Activated CD4-positive, alpha-beta T cell treated with anti-CD3 and anti-CD28 coated beads, Interleukin-2, amount 50 U/mL, for 16 hours (primary cell): ENCODE measurements around the gene DYNLRB1.
A peak's percentile ranks its signal among the peaks of the same experiment; 100 is the strongest.

Experiments used
- DNase-seq: peaks from one replicate; pipeline ENCODE4 v3.0.0-alpha.2; 2020

DYNLRB1 gene

DNA sequence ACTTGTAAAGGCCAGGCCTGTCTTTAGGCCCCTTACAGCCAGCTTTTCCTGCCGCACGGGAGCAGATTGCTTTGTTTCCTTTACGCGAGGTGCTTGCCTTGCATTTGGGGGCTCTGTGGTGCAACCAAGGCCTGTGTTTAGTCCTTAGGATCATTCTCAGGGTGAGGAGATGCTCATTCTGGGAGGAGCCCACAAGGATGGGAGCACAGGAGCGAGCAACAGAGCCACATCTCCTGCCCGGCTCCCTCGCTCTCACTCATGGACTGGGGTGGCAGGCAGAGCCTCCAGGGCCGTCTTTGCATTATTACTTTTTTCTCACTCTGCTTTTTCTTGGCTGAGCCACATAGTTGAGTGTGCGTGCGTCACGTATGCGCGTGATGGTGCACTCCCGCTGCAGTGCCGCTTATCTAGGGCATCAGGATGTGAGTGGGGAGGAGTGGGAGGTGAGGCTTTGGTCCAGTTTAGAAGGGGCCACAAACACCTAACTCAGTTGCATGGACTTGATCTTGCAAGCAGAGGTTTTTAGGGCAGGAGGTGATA, 19.1 kb downstream of the DYNLRB1 start:
- no peak for DNase-seq

GRCh38 chr20:34535857-34536256, 19.6 kb downstream of the DYNLRB1 start:
- DNase-seq, result no peak

- DNase-seq, result peak; percentile 37
These were observed 20.7 kb downstream of the DYNLRB1 start for GRCh38 chr20:34536798-34537394.

GRCh38 chr20:34537651-34538050, 21.4 kb downstream of the DYNLRB1 start:
- DNase-seq, result no peak

GRCh38 chr20:34538671-34539123, 22.5 kb downstream of the DYNLRB1 start:
- peak; percentile 60 for DNase-seq

GRCh38 chr20:34539756-34540155, 23.5 kb downstream of the DYNLRB1 start:
- no peak for DNase-seq

DNA sequence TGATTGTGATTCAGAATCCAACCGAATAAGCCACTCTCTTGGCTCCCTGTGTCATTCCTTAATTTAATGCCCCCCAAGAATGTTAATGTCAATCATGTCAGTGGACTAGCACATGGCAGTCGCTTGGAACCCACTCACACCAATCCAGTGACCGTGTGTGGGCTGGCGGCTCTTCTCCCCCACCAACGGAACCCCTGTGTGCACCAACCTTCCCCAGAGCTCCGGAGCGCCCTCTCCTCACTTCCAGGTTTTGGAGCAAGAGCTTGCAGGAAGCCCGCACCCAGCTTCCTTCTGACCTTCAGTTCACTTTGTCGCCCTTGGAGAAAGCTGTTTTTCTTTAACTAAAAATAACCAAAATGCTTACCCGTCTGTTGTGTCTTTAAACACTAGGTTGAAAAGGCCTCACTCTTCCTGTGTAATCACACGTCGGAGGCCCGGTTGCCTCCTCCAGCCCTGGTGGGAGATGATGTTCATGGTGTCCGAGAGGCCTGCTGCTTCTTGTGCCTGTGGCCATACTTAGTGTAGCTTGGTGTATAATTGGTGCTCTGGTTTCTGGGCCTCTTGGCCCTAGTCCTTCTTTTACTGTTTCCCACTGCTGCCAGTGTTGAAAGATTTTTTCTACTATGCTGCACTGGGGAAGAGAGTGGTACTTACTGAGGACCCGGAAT, 24.5 kb downstream of the DYNLRB1 start:
- DNase-seq, result no peak

DNA sequence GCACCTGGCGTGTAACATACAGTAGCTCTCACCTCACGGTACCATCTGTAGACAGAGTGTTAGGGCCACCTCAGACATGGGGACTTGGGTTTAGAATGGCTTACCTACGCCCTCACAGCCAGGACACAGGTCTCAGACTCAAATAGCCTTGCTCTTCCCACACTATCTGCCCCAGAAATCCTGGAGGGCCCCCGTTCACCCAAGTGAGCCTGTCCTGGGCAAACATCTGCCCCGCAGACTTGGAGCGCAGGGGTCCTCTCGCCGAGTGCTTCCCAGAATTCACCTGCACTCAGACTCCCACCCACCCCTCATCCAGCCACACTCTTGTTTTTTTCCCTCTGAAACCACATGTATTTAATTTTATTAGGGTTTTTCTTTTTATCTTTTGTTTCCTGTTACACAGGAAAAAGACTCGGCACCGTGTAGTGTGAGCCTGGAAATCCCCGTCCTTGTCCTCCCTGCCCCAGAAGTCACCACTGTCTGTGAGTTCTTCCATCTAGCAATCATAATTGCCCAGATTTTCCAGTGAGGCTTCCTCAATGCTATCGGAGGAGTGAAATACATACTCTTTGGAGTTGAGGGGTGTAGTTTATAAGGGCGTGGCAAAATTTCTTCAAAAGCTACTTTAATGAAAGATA, 25.2 kb downstream of the DYNLRB1 start:
- no peak for DNase-seq

DNA sequence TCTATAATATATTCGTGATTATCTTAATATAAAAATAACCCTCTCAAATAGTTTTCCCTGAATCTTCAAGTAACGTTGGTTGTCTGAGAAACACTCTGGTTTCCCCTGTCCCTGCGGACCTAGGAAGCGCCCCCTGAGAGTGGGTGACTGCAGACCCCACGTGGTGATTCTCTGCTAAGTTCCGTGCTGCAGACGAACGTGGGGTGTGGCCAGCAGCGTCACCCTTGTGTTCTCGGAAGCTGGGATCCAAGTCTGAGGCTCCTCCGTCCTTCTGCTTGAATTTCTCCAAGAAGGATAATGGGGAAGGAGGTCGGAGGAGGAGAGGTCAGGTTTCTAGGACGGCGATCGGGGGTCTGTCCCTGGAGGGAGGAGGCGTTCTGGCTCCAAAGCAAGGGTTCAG, 25.7 kb downstream of the DYNLRB1 start:
- DNase-seq, result no peak

GRCh38 chr20:34542439-34542838, 26.2 kb downstream of the DYNLRB1 start:
- DNase-seq, result no peak

DNA sequence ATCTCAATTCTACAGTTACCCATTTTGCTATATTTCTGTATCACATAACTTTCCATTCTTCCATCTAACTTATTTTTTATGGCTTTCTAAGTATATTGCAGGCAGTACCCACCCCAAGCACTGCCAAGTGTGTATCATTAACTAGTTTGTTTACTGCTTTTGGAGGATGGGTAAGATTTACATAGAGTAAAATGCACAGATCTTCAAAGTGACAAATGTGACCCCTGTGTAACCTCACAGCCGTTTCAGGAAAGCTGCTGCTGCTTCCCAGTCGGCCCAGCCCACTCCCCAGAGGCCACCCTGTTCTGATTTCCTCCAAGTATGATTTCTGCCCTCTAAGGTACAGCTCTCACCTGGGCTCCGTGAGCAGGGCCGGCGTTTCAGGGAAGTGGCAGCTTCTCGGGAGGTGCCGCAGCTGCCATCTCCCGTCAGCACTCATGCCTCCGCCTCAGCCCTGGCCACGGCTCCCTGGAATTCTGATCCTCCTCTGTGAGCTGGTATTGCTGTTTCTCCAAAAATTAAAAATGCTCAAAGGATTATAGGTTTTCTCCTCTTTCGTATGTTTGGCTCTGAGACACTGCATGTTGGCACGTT, 27.3 kb downstream of the DYNLRB1 start:
- DNase-seq, result no peak

GRCh38 chr20:34544109-34544796, 28.0 kb downstream of the DYNLRB1 start:
- DNase-seq, result peak; percentile 18

DNA sequence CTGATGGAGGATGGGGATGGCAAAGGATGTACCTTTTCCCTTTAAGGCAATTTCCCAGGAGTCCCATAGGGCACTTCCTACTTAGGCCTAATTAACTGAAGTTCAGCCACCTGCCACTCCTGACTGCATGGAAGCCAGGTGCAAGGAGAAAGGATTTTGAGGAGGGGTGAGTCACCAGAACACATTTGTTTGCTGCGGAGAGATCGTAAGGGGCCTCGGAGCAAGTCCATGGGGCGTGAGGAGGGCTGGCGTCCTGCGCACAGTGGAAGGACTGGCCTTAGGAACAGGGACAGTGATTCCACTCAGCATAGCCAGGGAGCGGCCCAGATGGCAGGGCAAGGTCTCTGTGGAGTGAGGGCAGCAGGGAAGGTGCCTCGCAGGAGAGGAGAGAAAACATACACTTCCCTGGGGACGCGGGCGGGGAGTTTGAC, 30.5 kb downstream of the DYNLRB1 start:
- DNase-seq, result no peak

DNA sequence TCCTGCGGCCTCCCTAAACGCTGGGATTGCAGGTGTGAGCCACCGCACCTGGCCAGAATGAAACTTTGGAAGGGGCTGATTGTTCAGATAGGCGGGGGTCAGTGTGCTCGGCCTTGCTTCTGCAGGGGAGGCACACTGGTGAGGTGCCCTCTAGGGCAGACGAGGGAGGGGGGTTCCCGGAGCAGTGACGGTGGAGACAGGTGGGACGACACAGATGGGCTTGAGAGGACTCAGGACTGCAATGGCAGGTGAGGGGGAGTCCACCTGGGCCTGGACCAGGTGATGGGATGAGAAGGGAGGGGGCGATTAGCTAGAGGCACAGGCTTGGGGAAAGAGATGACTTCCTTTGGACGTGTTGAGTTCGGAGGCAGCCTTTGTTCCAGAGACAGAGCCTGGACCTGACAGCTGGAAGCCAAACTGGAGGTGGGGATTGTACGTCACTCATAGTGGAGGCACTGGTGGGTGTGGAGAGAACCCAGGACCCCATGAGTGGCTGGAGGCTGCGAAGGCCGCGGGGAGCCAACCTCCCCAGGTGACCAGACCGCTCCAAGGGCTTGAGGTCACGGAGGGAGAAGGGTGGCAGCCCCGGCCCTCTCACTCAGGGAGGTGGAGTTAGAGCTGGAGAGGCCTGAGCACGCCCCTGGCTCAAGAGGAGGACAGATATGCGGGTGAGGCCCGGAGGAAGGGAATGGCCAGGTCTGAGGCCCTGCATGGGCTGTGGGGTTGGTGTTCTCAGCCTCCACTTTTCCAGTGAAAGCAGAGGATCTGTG, 31.8 kb downstream of the DYNLRB1 start:
- DNase-seq, result no peak

DNA sequence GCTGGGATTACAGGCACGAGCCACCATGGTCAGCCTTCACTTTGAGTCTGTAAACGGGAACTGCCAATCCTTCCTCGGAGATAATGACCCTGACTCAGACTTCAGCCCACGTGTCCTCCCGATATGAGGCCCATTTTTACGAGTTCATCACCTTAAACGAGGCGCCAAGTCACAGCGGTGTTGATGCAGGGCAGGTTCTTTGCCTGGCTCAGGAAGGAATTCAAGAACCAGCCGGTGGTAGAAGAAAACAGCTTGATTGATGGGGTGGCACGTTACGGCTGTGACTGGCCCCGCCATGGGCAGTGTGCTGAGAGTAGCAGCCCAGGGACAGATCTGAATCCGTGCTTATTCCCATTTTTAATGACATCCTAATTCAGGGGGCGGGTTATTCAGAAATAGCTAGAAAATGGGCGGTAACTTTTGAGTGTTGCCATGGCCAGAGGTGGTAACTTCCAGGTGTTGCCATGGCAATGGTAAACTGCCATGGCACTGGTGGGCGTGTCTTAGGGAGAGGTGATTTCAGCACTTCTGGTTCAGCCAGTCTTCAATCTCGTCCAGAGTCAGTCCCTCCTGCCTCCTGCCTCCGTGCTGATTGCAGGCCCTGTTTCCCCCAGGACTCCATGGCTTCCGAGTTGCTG, 33.2 kb downstream of the DYNLRB1 start:
- DNase-seq, result no peak

DNA sequence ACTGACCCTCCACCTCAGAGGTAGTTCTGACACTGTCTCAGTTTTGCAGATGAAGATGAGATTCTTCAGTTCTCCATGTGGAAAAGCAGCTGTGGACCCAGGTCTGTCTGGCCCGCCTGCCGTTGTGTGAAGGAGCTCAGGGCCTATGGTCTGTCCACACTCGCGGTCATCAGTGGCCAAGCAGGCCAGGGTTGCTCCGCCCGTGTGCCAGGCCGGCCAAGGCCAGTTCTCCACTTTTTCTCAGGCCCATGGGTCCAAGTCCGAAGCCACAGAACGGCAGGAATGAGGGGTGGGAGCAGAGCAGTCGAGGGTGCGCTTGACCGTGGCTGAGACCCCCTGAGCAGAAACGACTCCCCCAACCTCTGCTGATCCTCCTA, 33.7 kb downstream of the DYNLRB1 start:
- DNase-seq, result no peak

GRCh38 chr20:34552569-34552968, 36.3 kb downstream of the DYNLRB1 start:
- no peak for DNase-seq

- DNase-seq, result no peak
These were observed 37.2 kb downstream of the DYNLRB1 start for GRCh38 chr20:34553366-34553867.

DNA sequence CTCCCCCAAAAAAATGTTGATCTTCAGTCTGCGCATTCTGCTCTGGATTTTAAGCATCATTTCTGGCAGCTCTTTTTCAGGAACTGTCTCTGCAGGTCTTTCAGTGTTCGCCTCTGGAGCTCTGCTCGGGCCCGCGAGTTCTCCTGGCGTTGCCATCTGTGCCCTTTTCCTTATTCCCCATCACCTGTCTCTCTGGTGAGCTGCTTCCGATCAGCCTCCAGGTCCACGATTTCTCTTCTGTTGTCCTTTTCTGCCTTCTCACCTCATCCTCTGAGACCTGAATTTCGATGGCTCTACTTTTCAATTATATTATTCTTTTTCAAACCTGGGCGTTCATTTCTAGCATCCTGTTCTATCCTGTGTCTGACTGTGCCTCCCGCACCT, 41.7 kb downstream of the DYNLRB1 start:
- DNase-seq, result no peak

GRCh38 chr20:34558320-34559218, 42.3 kb downstream of the DYNLRB1 start, which contains the start of gene MAP1LC3A:
TSS of gene MAP1LC3A (plus strand) at chr20:34558718. CDS start at chr20:34558869, 151 bp downstream.
- peak; percentile 89 for DNase-seq
